Upper lobe of left lung (tissue), 6 donors: ENCODE data around the gene SIRPD. TPM values are rescaled to one million over a fixed set of nuclear protein-coding genes. Genes with fewer than 3 reads are reported as not detected.
A peak's percentile ranks its signal among the peaks of the same experiment; 100 is the strongest.

ENCODE experiments used
- ATAC-seq, 2 donors: fragments of 200-7000 bp; cut with Tn5 transposase; one replicate each; pipeline ENCODE4 v1.9.1; 2022; ENCODE audit warnings: mild to moderate bottlenecking in 2 of 2, moderate library complexity in 2 of 2; ENCODE audit not compliant: low FRiP score in 2 of 2
- DNase-seq, 2 donors: peaks; one replicate each; pipeline ENCODE4 v3.0.0-alpha.2; 2019 to 2020
- H3K27ac ChIP-seq, 4 donors: fragments of 200-600 bp; sonication (generic); one replicate each; pipeline ENCODE4 v1.5.1; 2016 to 2019
- H3K27me3 ChIP-seq, 4 donors: fragments of 200-600 bp; sonication (generic); one replicate each; pipeline ENCODE4 v1.5.1; 2017 to 2019
- H3K36me3 ChIP-seq, 4 donors: fragments of 200-600 bp; sonication (generic); one replicate each; pipeline ENCODE4 v1.5.1; 2016 to 2019
- H3K4me1 ChIP-seq, 4 donors: fragments of 200-600 bp; sonication (generic); one replicate each; pipeline ENCODE4 v1.5.1; 2018 to 2019
- H3K4me3 ChIP-seq, 4 donors: fragments of 200-600 bp; sonication (generic); one replicate each; pipeline ENCODE4 v1.5.1; 2017 to 2019; ENCODE audit warnings: mild to moderate bottlenecking in 2 of 4, moderate library complexity in 1 of 4
- H3K9me3 ChIP-seq, 4 donors: fragments of 200-600 bp; sonication (generic); one replicate each; pipeline ENCODE4 v1.5.1; 2018 to 2019
- CTCF ChIP-seq, 6 experiments: fragments of 450-650 bp in 4 of 6; fragments of 200-600 bp in 2 of 6; sonication (generic) in 2 of 6; IDR thresholded peaks; one replicate each; pipeline ENCODE4 v1.5.1; 2016 to 2019; ENCODE audit warnings: antibody characterized with exemption in 6 of 6
- EP300 ChIP-seq, 4 donors: sonication (generic); formaldehyde crosslinking; IDR thresholded peaks; one replicate each; pipeline ENCODE4 v1.5.1; 2017; ENCODE audit warnings: antibody characterized with exemption in 4 of 4, control low read depth in 2 of 4
- POLR2A ChIP-seq, 4 donors: fragments of 450-650 bp; IDR thresholded peaks; one replicate each; pipeline ENCODE4 v1.5.1; 2016 to 2017; ENCODE audit warnings: antibody characterized with exemption in 4 of 4, mild to moderate bottlenecking in 2 of 4
- POLR2AphosphoS5 ChIP-seq, 2 donors: sonication (generic); formaldehyde crosslinking; IDR thresholded peaks; one replicate each; pipeline ENCODE4 v1.5.1; 2017; ENCODE audit warnings: antibody characterized with exemption in 2 of 2
- WGBS, 2 donors: methylation state at CpG; one replicate each; pipeline ENCODE4 v1.1.5; 2017 to 2018; 5-methylcytosine and 5-hydroxymethylcytosine counted together
- total RNA-seq, 6 donors: library from RNA; depleted of rRNA in 4 of 6; stranded (reverse); fragments of >200 nt in 4 of 6; gene quantifications; one replicate each; pipeline versions ENCODE4 v1.1.0 to v1.2.1, GENCODE V29; 2016 to 2021
- donor health status: DM: no; HTN: no; CAD: no; lungs with moderate emphysema.
- donor health status: DM: no; HTN: yes; CAD: no; lungs with severe emphysema.

Gene SIRPD
- total RNA-seq, 6 donors from 2014 or later = 0.69 to 2.2 (median 1.5) TPM; not detected in 2

GRCh38 chr20:1537731-1538058, 19.8 kb downstream of the SIRPD start:
- no peak overlapping the region for H3K4me3 ChIP-seq
- H3K27ac ChIP-seq = peak overlapping the region; percentile 76 to 88 (median 80)
- TF ChIP-seq POLR2A (IDR thresholded peaks at IDR 0.05) (no peak), EP300 (IDR thresholded peaks at IDR 0.05) (no peak), POLR2AphosphoS5 (IDR thresholded peaks at IDR 0.05) (peak in 1 of 2 donors; percentile 35), CTCF (IDR thresholded peaks at IDR 0.05) (no peak)
- DNase-seq (peak in 1 of 2 donors; percentile 75), ATAC-seq (peak; percentile 77 to 85)
- H3K4me1 ChIP-seq = no peaks in the 10 kb centered on the region
- H3K27me3 ChIP-seq = no peaks in the 10 kb centered on the region
- H3K36me3 ChIP-seq = no peaks in the 10 kb centered on the region
- WGBS, 2 donors = 35 to 53% methylated on average over 4 of the region's 4 CpGs
- no peaks in the 10 kb centered on the region for H3K9me3 ChIP-seq

GRCh38 chr20:1536893-1537730, 20.4 kb downstream of the SIRPD start:
- ATAC-seq (peak; percentile 74 to 75), DNase-seq (peak; percentile 20 to 32)
- WGBS, 2 donors = 66 to 67% methylated on average over 10 to 11 of the region's 11 CpGs
- H3K27me3 ChIP-seq = no peaks in the 10 kb centered on the region
- H3K36me3 ChIP-seq = no peaks in the 10 kb centered on the region
- H3K4me1 ChIP-seq = no peaks in the 10 kb centered on the region
- H3K4me3 ChIP-seq = no peak overlapping the region
- peak overlapping the region; percentile 76 to 88 (median 80) for H3K27ac ChIP-seq
- TF ChIP-seq CTCF (IDR thresholded peaks at IDR 0.05) = no peak
- no peak for TF ChIP-seq EP300 (IDR thresholded peaks at IDR 0.05)
- TF ChIP-seq POLR2A (IDR thresholded peaks at IDR 0.05) = no peak
- TF ChIP-seq POLR2AphosphoS5 (IDR thresholded peaks at IDR 0.05) = no peak
- H3K9me3 ChIP-seq = no peaks in the 10 kb centered on the region

GRCh38 chr20:1535420-1536175, 21.9 kb downstream of the SIRPD start:
- no peaks in the 10 kb centered on the region for H3K27me3 ChIP-seq
- H3K9me3 ChIP-seq = no peaks in the 10 kb centered on the region
- DNase-seq = peak in 1 of 2 donors; percentile 60
- no peaks in the 10 kb centered on the region for H3K4me1 ChIP-seq
- TF ChIP-seq POLR2AphosphoS5 (IDR thresholded peaks at IDR 0.05) (no peak), POLR2A (IDR thresholded peaks at IDR 0.05) (peak in 1 of 4 donors; percentile 10), CTCF (IDR thresholded peaks at IDR 0.05) (no peak)
- H3K4me3 ChIP-seq = no peak overlapping the region
- H3K36me3 ChIP-seq = no peaks in the 10 kb centered on the region
- peak overlapping the region in 3 of 4 donors; percentile 78 to 88 (median 81) for H3K27ac ChIP-seq
- WGBS, 2 donors = 71 to 79% methylated on average over 5 of the region's 5 CpGs
- ATAC-seq = peak in 1 of 2 donors; percentile 71

- Histone ChIP-seq H3K27me3 (no peaks in the 10 kb centered on the region), H3K9me3 (no peaks in the 10 kb centered on the region), H3K4me1 (no peaks in the 10 kb centered on the region), H3K4me3 (no peak overlapping the region), H3K36me3 (no peaks in the 10 kb centered on the region), H3K27ac (peak overlapping the region in 1 of 4 donors; percentile 4)
- ATAC-seq = no peak
- no peak for TF ChIP-seq POLR2A (IDR thresholded peaks at IDR 0.05)
- TF ChIP-seq POLR2AphosphoS5 (IDR thresholded peaks at IDR 0.05) = no peak
- no peak for TF ChIP-seq CTCF (IDR thresholded peaks at IDR 0.05)
- TF ChIP-seq EP300 (IDR thresholded peaks at IDR 0.05) = no peak
- no peak for DNase-seq
- 54 to 66% methylated on average over 5 of the region's 5 CpGs for WGBS, 2 donors
Measured at GRCh38 chr20:1534526-1534925, 23.0 kb downstream of the SIRPD start.
